ENCODE measurements around the gene BEX4. TPM values are rescaled to one million over a fixed set of nuclear protein-coding genes. Genes with fewer than 3 reads are reported as not detected.

The BEX4 gene, protein sequence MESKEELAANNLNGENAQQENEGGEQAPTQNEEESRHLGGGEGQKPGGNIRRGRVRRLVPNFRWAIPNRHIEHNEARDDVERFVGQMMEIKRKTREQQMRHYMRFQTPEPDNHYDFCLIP
- total RNA-seq, result 67.1 TPM

DNA sequence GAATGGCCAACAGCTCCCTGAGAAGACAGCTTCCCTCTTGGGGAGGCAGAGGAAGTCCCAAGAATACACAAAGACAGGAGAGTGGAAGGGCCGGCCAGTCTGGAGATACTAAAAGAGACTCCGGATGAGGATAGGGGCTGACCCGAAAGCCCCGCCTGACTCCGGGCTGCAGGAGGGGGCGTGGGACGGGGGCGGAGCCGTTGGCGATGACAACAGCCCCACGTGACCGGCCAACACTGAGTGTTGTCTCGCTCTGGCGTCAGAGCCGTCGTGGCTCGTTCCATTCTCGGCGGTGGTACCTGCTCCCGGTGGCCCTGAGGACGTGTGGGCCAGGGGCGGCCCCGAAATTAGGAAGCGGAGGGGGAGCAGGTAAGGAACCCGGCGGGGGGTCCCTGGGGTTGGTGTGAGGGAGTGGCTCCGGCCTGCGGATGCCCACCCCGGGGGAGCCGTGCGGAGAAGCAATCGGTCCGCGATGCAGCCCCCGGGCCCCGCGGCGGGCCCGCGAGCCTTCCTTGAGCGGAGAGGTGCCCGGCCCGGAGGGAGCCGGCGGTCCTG, at the start of gene BEX4:
TSS of gene BEX4 (plus strand) at position 239 of the 555 bp plus-strand sequence. CDS start 1,046 bp downstream, outside the sequence.

GRCh38 chrX:103254921-103255493, 40.1 kb downstream of the BEX4 start, which contains the start of gene TCEAL8:
TCEAL8 (minus strand) TSS chrX:103255155; CDS start chrX:103253979, 1,176 bp downstream.

Other genes with a start within 250 kb of the BEX4 start
- 94.6 TPM for gene BEX1, start 150.9 kb upstream of the BEX4 start, total RNA-seq
- gene NXF3, start 122.0 kb upstream of the BEX4 start, total RNA-seq, result not detected
- gene TCEAL8, start 40.0 kb downstream of the BEX4 start, total RNA-seq, result 98.9 TPM
- 8.1 TPM for gene TCEAL5, start 61.6 kb downstream of the BEX4 start, total RNA-seq
- gene BEX2, start 95.9 kb downstream of the BEX4 start, total RNA-seq, result 48.4 TPM
- gene TCEAL7, start 115.1 kb downstream of the BEX4 start, total RNA-seq, result 71.6 TPM
- gene TCEAL9, start 141.4 kb downstream of the BEX4 start, total RNA-seq, result 84.4 TPM
- 190 TPM for gene BEX3, start 161.4 kb downstream of the BEX4 start, total RNA-seq